GDM1 (cell line): ENCODE measurements around the gene WNT3A.

Experiments used
- DNase-seq: peaks from one replicate; lab custom pipeline; 2025; lab: John Stamatoyannopoulos, UW

WNT3A gene

GRCh38 chr1:228031276-228031995 lies 24.6 kb downstream of the WNT3A start:
- no peak for DNase-seq

GRCh38 chr1:228032041-228032440 lies 25.2 kb downstream of the WNT3A start:
- DNase-seq, result no peak

GRCh38 chr1:228033376-228033775 lies 26.6 kb downstream of the WNT3A start:
- DNase-seq, result no peak

GRCh38 chr1:228034954-228035837 lies 28.4 kb downstream of the WNT3A start:
- DNase-seq, result no peak

GRCh38 chr1:228035844-228036243 lies 29.0 kb downstream of the WNT3A start:
- DNase-seq, result no peak

GRCh38 chr1:228036701-228037231 lies 30.0 kb downstream of the WNT3A start:
- no peak for DNase-seq

GRCh38 chr1:228037401-228038386 lies 30.9 kb downstream of the WNT3A start:
- DNase-seq, result no peak

GRCh38 chr1:228038387-228039005 lies 31.7 kb downstream of the WNT3A start:
- no peak for DNase-seq

GRCh38 chr1:228039006-228039903 lies 32.5 kb downstream of the WNT3A start:
- no peak for DNase-seq

GRCh38 chr1:228039986-228040385 lies 33.2 kb downstream of the WNT3A start:
- no peak for DNase-seq

- DNase-seq, result no peak
These were observed 34.5 kb downstream of the WNT3A start for GRCh38 chr1:228041316-228041715.

GRCh38 chr1:228042508-228042907 lies 35.7 kb downstream of the WNT3A start:
- DNase-seq, result no peak

- no peak for DNase-seq
These were observed 36.6 kb downstream of the WNT3A start for GRCh38 chr1:228043281-228043848.

GRCh38 chr1:228044961-228045360 lies 38.2 kb downstream of the WNT3A start:
- no peak for DNase-seq

GRCh38 chr1:228045405-228045804 lies 38.6 kb downstream of the WNT3A start:
- DNase-seq, result no peak

GRCh38 chr1:228045871-228046270 lies 39.1 kb downstream of the WNT3A start:
- DNase-seq, result no peak

GRCh38 chr1:228046421-228047182 lies 39.8 kb downstream of the WNT3A start:
- no peak for DNase-seq

GRCh38 chr1:228047183-228047466 lies 40.3 kb downstream of the WNT3A start:
- no peak for DNase-seq

- DNase-seq, result no peak
These were observed 41.3 kb downstream of the WNT3A start for GRCh38 chr1:228048120-228048519.
